Suprapubic skin (tissue), 4 donors: Measurements from ENCODE around the gene TRIM71.

Experiments used
- EP300 ChIP-seq: sonication (generic); formaldehyde crosslinking; IDR thresholded peaks from one replicate; pipeline ENCODE4 v1.6.1; 2017; ENCODE audit warnings: antibody characterized with exemption
- POLR2A ChIP-seq, 2 donors: fragments of 450-650 bp; IDR thresholded peaks; one replicate each; pipeline ENCODE4 v1.6.1; 2017; ENCODE audit warnings: antibody characterized with exemption in 2 of 2, mild to moderate bottlenecking in 2 of 2, moderate library complexity in 2 of 2
- POLR2AphosphoS5 ChIP-seq, 3 donors: sonication (generic); formaldehyde crosslinking; IDR thresholded peaks; one replicate each; pipeline ENCODE4 v1.6.1; 2017; ENCODE audit warnings: antibody characterized with exemption in 3 of 3
- TF ChIP-seq, protein P1 (sequence below), 2 donors: fragments of 200-600 bp in 1 of 2; fragments of 450-650 bp in 1 of 2; sonication (generic) in 1 of 2; IDR thresholded peaks; one replicate each; pipeline ENCODE4 v1.5.1; 2016 to 2019; ENCODE audit warnings: antibody characterized with exemption in 2 of 2, mild to moderate bottlenecking in 1 of 2, moderate library complexity in 1 of 2

DNA sequence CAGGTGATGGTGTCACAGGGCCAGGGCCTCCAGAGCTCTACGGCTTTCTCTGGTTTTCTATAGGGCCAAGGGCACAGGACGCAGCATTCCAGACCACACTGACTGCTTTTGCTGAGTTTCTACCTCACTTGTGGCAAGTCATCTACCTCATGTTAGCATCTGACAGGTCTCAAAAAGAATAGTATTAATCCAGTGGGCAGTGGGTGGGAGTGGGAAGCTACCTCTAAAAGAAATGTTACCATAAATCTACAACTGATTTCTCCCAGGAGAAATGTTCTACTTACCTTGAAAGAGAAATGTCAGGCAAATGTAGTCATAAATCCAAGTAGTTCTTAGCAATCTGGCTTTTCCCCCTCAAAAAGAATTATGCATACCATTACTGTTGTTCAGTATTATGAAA is 77.9 kb downstream of the TRIM71 start:
- TF ChIP-seq, protein P1, sequence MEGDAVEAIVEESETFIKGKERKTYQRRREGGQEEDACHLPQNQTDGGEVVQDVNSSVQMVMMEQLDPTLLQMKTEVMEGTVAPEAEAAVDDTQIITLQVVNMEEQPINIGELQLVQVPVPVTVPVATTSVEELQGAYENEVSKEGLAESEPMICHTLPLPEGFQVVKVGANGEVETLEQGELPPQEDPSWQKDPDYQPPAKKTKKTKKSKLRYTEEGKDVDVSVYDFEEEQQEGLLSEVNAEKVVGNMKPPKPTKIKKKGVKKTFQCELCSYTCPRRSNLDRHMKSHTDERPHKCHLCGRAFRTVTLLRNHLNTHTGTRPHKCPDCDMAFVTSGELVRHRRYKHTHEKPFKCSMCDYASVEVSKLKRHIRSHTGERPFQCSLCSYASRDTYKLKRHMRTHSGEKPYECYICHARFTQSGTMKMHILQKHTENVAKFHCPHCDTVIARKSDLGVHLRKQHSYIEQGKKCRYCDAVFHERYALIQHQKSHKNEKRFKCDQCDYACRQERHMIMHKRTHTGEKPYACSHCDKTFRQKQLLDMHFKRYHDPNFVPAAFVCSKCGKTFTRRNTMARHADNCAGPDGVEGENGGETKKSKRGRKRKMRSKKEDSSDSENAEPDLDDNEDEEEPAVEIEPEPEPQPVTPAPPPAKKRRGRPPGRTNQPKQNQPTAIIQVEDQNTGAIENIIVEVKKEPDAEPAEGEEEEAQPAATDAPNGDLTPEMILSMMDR (IDR thresholded peaks at IDR 0.05) = no peak
- TF ChIP-seq EP300 (no peak), POLR2AphosphoS5 (IDR thresholded peaks at IDR 0.05) (no peak), POLR2A (IDR thresholded peaks at IDR 0.05) (no peak)
